Liver (tissue), 3 donors: ENCODE data around the gene ABCA8.

Source experiments
- CTCF ChIP-seq: fragments of 150-350 bp; IDR thresholded peaks from 2 replicates; pipeline ENCODE4 v1.5.1; 2017; ENCODE audit warnings: improper control_type of control experiment, low read depth, low read length; ENCODE audit not compliant: missing input control
- EGR1 ChIP-seq, 2 donors: IDR thresholded peaks; 2 replicates each; pipeline ENCODE4 v1.6.1; 2016 to 2018; ENCODE audit warnings: antibody characterized with exemption in 2 of 2, low read depth in 2 of 2
- FOXA1 ChIP-seq: IDR thresholded peaks from 2 replicates; pipeline ENCODE4 v1.6.1; 2016; ENCODE audit warnings: antibody characterized with exemption
- FOXA2 ChIP-seq: IDR thresholded peaks from 2 replicates; pipeline ENCODE4 v1.6.1; 2016; ENCODE audit warnings: antibody characterized with exemption
- GABPA ChIP-seq, 2 donors: IDR thresholded peaks in 1 of 2; conservative IDR thresholded peaks in 1 of 2; 2 replicates each; pipeline ENCODE4 v1.6.1; 2016; ENCODE audit warnings: antibody characterized with exemption in 2 of 2, mild to moderate bottlenecking in 1 of 2, moderate library complexity in 1 of 2
- MAX ChIP-seq: IDR thresholded peaks from 2 replicates; pipeline ENCODE4 v1.6.1; 2016; ENCODE audit warnings: antibody characterized with exemption
- RAD21 ChIP-seq, 2 donors: IDR thresholded peaks; 2 replicates each; pipeline ENCODE4 v1.6.1; 2016; ENCODE audit warnings: antibody characterized with exemption in 2 of 2, mild to moderate bottlenecking in 2 of 2
- REST ChIP-seq: IDR thresholded peaks from 2 replicates; pipeline ENCODE4 v1.6.1; 2016; ENCODE audit warnings: antibody characterized with exemption, mild to moderate bottlenecking
- RXRA ChIP-seq, 2 donors: IDR thresholded peaks; 2 replicates each; pipeline ENCODE4 v1.6.1; 2017 to 2018; ENCODE audit warnings: antibody characterized with exemption in 2 of 2, mild to moderate bottlenecking in 1 of 2
- ZBTB33 ChIP-seq: IDR thresholded peaks from 2 replicates; pipeline ENCODE4 v1.6.1; 2016; ENCODE audit warnings: antibody characterized with exemption
- donor health status: healthy.
- donor health status: healthy.

DNA sequence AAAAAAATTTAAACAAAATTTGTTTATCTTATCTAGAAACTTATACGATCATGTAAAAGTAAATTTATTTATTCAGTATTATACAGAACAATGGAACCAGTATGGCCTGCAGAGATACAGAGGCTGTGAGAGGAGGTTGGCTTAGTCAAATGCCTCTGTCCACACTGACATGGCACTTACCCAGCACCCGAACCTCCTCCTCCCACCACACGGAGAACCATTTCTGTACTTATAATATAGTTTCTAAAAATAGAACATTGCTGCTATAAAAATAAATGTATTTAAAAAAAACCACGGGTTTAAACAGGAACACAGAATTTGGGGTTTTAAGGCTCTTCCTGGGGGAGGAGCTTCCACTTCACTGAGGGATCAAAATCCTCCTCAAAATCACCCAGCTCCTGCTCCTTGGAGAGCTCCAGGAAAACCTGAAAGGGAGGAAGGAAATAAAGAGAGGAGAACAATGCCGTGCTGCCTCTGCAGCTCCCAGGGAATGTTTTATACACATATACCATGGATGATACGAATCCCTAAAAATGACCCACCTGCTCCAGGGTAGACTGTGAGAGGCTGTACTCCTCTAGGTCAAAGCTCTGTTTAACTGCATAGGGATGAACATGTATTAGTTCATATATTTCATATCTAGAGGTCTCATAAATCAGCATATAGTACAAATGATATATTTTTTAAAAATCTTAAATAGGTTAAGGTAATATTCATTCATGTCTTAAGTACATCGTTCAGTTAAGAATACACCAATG is 87.3 kb downstream of the ABCA8 start:
- TF ChIP-seq CTCF (no peak), RAD21 (IDR thresholded peaks at IDR 0.05) (no peak), GABPA (IDR thresholded peaks at IDR 0.05 in 1 of 2, conservative IDR thresholded peaks at IDR 0.05 in 1 of 2) (no peak), FOXA2 (no peak), FOXA1 (no peak), RXRA (IDR thresholded peaks at IDR 0.05) (no peak), ZBTB33 (no peak), MAX (no peak), REST (no peak), EGR1 (IDR thresholded peaks at IDR 0.05; ENCODE audit: low read depth in 2 of 2) (no peak)
